NCI-H128 (cell line): ENCODE data around the gene CYP17A1.
"Not testable (repeated sequence)": the region's sequence is repeated elsewhere in the genome, so short reads cannot be mapped to it uniquely, and the experiment has no call there.

Experiments
- DNase-seq: peaks from one replicate; lab custom pipeline; 2025; ENCODE audit not compliant: unreplicated experiment; lab: John Stamatoyannopoulos, UW

CYP17A1 gene

GRCh38 chr10:102837230-102837721 lies at the start of gene CYP17A1:
Gene CYP17A1 (minus strand): TSS chr10:102837413. CDS start chr10:102837361, 52 bp downstream.
- DNase-seq, result no peak

- DNase-seq, result no peak
Measured at GRCh38 chr10:102880256-102880655, 43.0 kb upstream of the CYP17A1 start.

GRCh38 chr10:102878629-102879028 lies 41.4 kb upstream of the CYP17A1 start:
- DNase-seq, result no peak

GRCh38 chr10:102876747-102877153 lies 39.5 kb upstream of the CYP17A1 start:
- no peak for DNase-seq

GRCh38 chr10:102872163-102872562 lies 35.0 kb upstream of the CYP17A1 start:
- DNase-seq, result no peak

- no peak for DNase-seq
Measured at GRCh38 chr10:102870221-102870620, 33.0 kb upstream of the CYP17A1 start.

- DNase-seq, result peak; percentile 10
Measured at GRCh38 chr10:102869258-102870198, 32.3 kb upstream of the CYP17A1 start, which contains the start of gene AS3MT. Gene AS3MT (plus strand): TSS chr10:102869470. CDS start chr10:102869593, 123 bp downstream.

- no peak for DNase-seq
Measured at GRCh38 chr10:102868911-102869257, 31.7 kb upstream of the CYP17A1 start.

- no peak for DNase-seq
Measured at GRCh38 chr10:102865620-102866019, 28.4 kb upstream of the CYP17A1 start.

- DNase-seq, result no peak
Measured at GRCh38 chr10:102863660-102864059, 26.4 kb upstream of the CYP17A1 start.

- no peak for DNase-seq
Measured at GRCh38 chr10:102859911-102860310, 22.7 kb upstream of the CYP17A1 start.

- DNase-seq, result no peak
Measured at GRCh38 chr10:102856758-102857424, 19.7 kb upstream of the CYP17A1 start.

GRCh38 chr10:102855731-102856436 lies 18.7 kb upstream of the CYP17A1 start:
- DNase-seq, result not testable (repeated sequence)

GRCh38 chr10:102853237-102853636 lies 16.0 kb upstream of the CYP17A1 start:
- DNase-seq, result not testable (repeated sequence)

- no peak for DNase-seq
Measured at GRCh38 chr10:102850025-102850518, 12.9 kb upstream of the CYP17A1 start.

- DNase-seq, result no peak
Measured at GRCh38 chr10:102845352-102845902, 8.2 kb upstream of the CYP17A1 start.

GRCh38 chr10:102844190-102844776 lies 7.1 kb upstream of the CYP17A1 start:
- not testable (repeated sequence) for DNase-seq

GRCh38 chr10:102843139-102843538 lies 5.9 kb upstream of the CYP17A1 start:
- DNase-seq, result not testable (repeated sequence)

- DNase-seq, result no peak
Measured at GRCh38 chr10:102841827-102842345, 4.7 kb upstream of the CYP17A1 start.
